H1 (cell line): ENCODE measurements around the gene PDIA5. TPM values are rescaled to one million over a fixed set of nuclear protein-coding genes. Genes with fewer than 3 reads are reported as not detected.

Experiments used
- ATF3 ChIP-seq: IDR thresholded peaks from 2 replicates; pipeline ENCODE4 v1.6.1; 2011; ENCODE audit warnings: low read depth, mild to moderate bottlenecking, low read length; ENCODE audit not compliant: insufficient read depth
- CHD1 ChIP-seq: IDR thresholded peaks from 2 replicates; pipeline ENCODE4 v1.6.1; 2012; ENCODE audit warnings: low read depth, low read length, improper control_type of control experiment
- CHD7 ChIP-seq: fragments of 300-600 bp; sonication (generic); IDR thresholded peaks from 2 replicates; pipeline ENCODE4 v1.7.1; 2012; ENCODE audit warnings: low read length, moderate library complexity, mild to moderate bottlenecking, inconsistent platforms; ENCODE audit not compliant: insufficient replicate concordance
- JUND ChIP-seq: IDR thresholded peaks from 2 replicates; pipeline ENCODE4 v1.6.1; 2011; ENCODE audit warnings: mild to moderate bottlenecking, improper control_type of control experiment, low read length
- POLR2AphosphoS5 ChIP-seq: IDR thresholded peaks from 2 replicates; pipeline ENCODE4 v1.6.1; 2011; ENCODE audit warnings: low read depth, low read length
- RBBP5 ChIP-seq: IDR thresholded peaks from 2 replicates; pipeline ENCODE4 v1.7.1; 2012; ENCODE audit warnings: low read depth, mild to moderate bottlenecking, inconsistent platforms, low read length, moderate library complexity, borderline replicate concordance
- RXRA ChIP-seq: IDR thresholded peaks from 2 replicates; pipeline ENCODE4 v1.6.1; 2011; ENCODE audit warnings: low read depth, mild to moderate bottlenecking, low read length, moderate library complexity; ENCODE audit not compliant: insufficient read depth
- TBP ChIP-seq: IDR thresholded peaks from 2 replicates; pipeline ENCODE4 v1.6.1; 2011; ENCODE audit warnings: low read depth, low read length, improper control_type of control experiment
- polyA plus RNA-seq, 7 experiments: library from polyadenylated mRNA; depleted of rRNA in 3 of 7; stranded (reverse) in 5 of 7; unstranded in 2 of 7; fragments of >200 nt in 5 of 7; fragments of 200-250 nt in 2 of 7; gene quantifications; 1 replicate in 5 of 7; 2 replicates in 1 of 7; 4 replicates in 1 of 7; pipeline versions ENCODE4 v1.2.1 to v1.2.3, GENCODE V29; 2011 to 2013; ENCODE audit warnings: missing spikeins in 2 of 7, mixed read lengths in 2 of 7
- total RNA-seq: library from RNA; stranded (reverse); fragmentation: NEBNext Ultra II Directional; extraction: Animal tissue kit (Norgen Biotek cat#: 25700); gene quantifications from 2 replicates; pipeline ENCODE4 v1.2.1, GENCODE V29; 2021

Gene PDIA5
- total and polyA plus RNA-seq, 2 of the 8 experiments (the other 6 are each of a cell fraction or from before 2014, with no cell fraction given), result 18.2 to 32.8 TPM

- TF ChIP-seq ATF3 (no peak), RXRA (no peak), CHD1 (no peak), POLR2AphosphoS5 (no peak), RBBP5 (no peak), CHD7 (no peak), JUND (no peak), TBP (no peak)
Observed at GRCh38 chr3:123165163-123165562, 98.3 kb downstream of the PDIA5 start (continued).
